Cardiac muscle cell (in vitro differentiated cells and primary cell): ENCODE measurements around the gene CPZ. TPM values are rescaled to one million over a fixed set of nuclear protein-coding genes. Genes with fewer than 3 reads are reported as not detected.

Experiments used
- DNase-seq, 2 donors: peaks; one replicate each; pipeline versions ENCODE4 v3.0.0 to v3.0.0-alpha.2; 2010 to 2017; ENCODE audit warnings: low read depth in 1 of 2, low spot score in 1 of 2
- H3K27ac ChIP-seq: fragments of 200-600 bp; sonication (generic); 2 replicates; pipeline ENCODE4 v1.5.1; 2016
- H3K27me3 ChIP-seq: fragments of 200-600 bp; sonication (generic); 2 replicates; pipeline ENCODE4 v1.6.0; 2016; ENCODE audit warnings: control low read depth
- H3K36me3 ChIP-seq: fragments of 200-600 bp; sonication (generic); 2 replicates; pipeline ENCODE4 v1.5.1; 2016; ENCODE audit warnings: control low read depth
- H3K4me1 ChIP-seq: fragments of 200-600 bp; sonication (generic); 2 replicates; pipeline ENCODE4 v1.8.1; 2017; ENCODE audit warnings: low read depth, mild to moderate bottlenecking, mixed run types
- H3K4me3 ChIP-seq: fragments of 200-600 bp; sonication (generic); 2 replicates; pipeline ENCODE4 v1.5.1; 2016; ENCODE audit warnings: mild to moderate bottlenecking
- H3K9me3 ChIP-seq: fragments of 200-600 bp; sonication (generic); 2 replicates; pipeline ENCODE4 v1.5.1; 2017; ENCODE audit warnings: low read depth, mild to moderate bottlenecking, control low read depth
- polyA plus RNA-seq: library from polyadenylated mRNA; unstranded; fragments of >200 nt; fragmentation: Nextera tagmentation; extraction: Ambion mirVana; gene quantifications from 2 replicates; pipeline ENCODE4 v1.2.1, GENCODE V29; 2016
- total RNA-seq: library from RNA; depleted of rRNA; stranded (reverse); fragments of >200 nt; gene quantifications from 2 replicates; pipeline ENCODE4 v1.2.3, GENCODE V29; 2016
- TF ChIP-seq, protein P1 (sequence below): IDR thresholded peaks from 2 replicates; pipeline ENCODE4 v1.5.1; 2012; ENCODE audit warnings: low read depth, mild to moderate bottlenecking, low read length

The CPZ gene
- total and polyA plus RNA-seq, 2 experiments from 2014 or later, result 4.7 to 12.0 TPM

DNA sequence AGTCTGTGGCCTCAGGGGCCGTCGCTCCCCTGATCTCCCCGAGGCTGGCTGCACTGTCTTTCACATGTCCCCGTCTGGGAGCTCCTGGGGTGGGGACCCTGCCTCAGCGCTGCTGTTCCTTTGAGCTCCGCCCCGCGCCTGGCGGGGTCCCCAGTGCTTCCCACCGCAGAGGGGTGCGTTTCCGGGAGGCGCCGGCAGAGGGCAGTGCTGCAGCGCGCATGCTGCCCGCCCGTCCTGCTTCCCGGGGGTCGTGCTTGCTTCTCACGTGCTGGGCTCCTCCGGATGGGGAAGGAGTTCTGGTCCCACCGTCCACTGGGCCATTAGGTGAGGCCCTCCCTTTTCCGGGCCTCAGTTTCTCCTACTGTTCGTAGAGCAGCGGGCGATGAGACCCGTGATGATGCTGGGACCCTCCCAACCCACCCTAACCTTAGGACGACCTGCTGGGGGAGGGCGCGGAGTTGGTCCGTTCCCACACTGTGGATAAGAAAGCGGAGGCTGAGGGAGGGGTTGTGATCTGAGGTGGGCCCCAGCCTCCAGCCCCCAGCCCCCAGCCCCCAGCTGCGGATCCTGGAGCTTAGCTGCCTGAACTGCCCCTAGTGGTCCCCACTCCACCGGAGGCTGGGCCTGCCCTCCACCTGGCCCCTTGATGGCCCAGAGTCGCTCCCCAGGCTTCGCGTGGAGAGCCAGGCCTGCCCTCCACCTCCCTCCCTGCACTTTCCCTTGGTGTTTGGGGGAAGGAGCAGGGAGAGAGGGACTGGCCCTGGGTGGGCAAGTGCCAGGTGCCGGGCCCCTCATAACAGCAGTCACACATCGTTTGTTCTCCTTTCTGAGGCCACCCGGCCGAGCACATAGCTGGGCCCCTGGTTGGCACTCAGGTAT is 15.3 kb downstream of the CPZ start:
- no peaks in the 10 kb centered on the region for H3K9me3 ChIP-seq
- no peak overlapping the region for H3K27ac ChIP-seq
- no peaks in the 10 kb centered on the region for H3K36me3 ChIP-seq
- H3K4me1 ChIP-seq, result no peaks in the 10 kb centered on the region
- TF ChIP-seq, protein P1, sequence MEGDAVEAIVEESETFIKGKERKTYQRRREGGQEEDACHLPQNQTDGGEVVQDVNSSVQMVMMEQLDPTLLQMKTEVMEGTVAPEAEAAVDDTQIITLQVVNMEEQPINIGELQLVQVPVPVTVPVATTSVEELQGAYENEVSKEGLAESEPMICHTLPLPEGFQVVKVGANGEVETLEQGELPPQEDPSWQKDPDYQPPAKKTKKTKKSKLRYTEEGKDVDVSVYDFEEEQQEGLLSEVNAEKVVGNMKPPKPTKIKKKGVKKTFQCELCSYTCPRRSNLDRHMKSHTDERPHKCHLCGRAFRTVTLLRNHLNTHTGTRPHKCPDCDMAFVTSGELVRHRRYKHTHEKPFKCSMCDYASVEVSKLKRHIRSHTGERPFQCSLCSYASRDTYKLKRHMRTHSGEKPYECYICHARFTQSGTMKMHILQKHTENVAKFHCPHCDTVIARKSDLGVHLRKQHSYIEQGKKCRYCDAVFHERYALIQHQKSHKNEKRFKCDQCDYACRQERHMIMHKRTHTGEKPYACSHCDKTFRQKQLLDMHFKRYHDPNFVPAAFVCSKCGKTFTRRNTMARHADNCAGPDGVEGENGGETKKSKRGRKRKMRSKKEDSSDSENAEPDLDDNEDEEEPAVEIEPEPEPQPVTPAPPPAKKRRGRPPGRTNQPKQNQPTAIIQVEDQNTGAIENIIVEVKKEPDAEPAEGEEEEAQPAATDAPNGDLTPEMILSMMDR, result peak; percentile 92
- DNase-seq, result peak; percentile 22 to 63
- H3K4me3 ChIP-seq, result no peak overlapping the region
- no peaks in the 10 kb centered on the region for H3K27me3 ChIP-seq

DNA sequence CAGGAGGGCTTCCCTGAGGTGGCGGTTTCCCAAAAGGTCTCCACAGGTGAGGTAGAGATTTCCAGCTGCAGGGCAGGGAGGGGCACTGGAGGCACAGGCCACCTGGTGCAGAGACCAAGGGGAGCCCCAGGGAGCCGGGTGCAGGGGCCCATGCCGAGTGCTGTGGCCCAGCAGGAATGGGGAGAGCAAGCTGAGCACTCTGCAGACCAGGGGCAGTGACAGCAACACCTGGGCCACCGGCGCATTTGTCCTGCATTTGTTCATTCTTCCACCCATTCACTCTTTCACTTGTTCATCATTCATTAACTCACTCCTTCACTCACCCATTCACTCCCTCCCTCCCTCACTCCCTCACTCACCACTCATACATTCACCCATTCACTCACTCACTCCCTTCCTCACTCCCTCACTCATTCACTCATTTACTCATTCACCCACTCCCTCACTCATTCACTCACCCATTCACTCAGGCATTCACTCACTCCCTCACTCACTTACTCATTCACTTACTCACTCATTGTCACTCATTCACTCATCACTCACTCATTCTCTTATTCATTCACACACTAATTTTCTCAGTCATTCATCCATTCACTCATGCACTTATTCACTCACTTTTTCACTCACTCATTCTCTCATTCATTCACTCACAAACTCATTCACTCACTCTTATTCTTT is 16.3 kb downstream of the CPZ start:
- no peaks in the 10 kb centered on the region for H3K36me3 ChIP-seq

DNA sequence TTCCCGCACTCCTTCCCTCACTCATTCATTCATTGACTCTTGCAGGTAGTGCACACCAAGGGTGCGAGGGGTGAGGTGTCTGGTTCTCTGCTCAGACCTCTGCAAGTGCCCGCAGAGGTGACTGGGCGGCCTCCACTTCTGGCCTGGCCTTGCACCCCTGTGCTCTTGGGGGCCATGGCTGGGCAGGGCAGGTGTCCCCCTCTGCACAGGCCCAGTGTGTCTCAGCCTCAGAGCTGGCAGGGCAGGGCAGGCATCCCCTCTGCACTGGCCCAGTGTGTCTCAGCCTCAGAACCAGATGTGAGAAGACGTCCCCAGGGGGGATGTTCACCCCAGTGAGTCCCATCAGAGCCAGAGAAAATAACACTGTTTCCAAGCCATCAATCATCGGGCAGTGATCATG is 16.8 kb downstream of the CPZ start:
- Histone ChIP-seq H3K4me3 (no peak overlapping the region), H3K9me3 (no peaks in the 10 kb centered on the region), H3K27me3 (no peaks in the 10 kb centered on the region), H3K36me3 (no peaks in the 10 kb centered on the region), H3K4me1 (no peaks in the 10 kb centered on the region), H3K27ac (no peak overlapping the region)
- DNase-seq, result no peak
- TF ChIP-seq, protein P1, result no peak

More for the DNA sequence above, 16.3 kb downstream of the CPZ start:
- no peak overlapping the region for H3K4me3 ChIP-seq
- no peaks in the 10 kb centered on the region for H3K27me3 ChIP-seq
- DNase-seq, result no peak
- no peak overlapping the region for H3K27ac ChIP-seq
- TF ChIP-seq, protein P1, result no peak
- no peaks in the 10 kb centered on the region for H3K4me1 ChIP-seq
- H3K9me3 ChIP-seq, result no peaks in the 10 kb centered on the region

DNA sequence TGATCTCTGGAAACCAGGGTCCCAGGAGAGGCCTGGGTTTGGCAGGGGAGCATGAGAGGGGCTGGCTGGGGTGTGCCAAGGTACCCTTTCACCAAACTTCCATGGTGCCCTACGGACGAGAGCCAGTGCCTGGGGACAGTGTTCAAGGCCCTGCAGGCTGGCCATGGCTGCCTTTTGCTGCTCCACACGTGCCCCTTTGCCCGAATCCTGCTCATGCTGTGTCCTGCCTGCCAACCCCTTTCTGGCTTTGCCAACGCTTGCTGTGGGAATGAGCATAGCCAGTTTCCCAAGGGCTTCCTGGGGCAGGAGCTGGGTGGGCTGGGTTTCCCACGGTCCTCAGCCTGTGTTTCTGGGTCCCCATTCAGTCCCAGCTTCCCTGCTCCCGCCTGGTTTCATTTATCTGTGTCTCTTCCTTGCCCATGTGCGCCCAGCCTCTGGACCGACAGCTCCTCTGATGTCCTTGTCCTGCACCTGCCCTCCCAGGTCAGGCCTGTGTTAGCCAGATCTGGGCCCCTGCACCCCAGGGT is 17.3 kb downstream of the CPZ start:
- Histone ChIP-seq H3K36me3 (no peaks in the 10 kb centered on the region), H3K27ac (no peak overlapping the region), H3K4me3 (no peak overlapping the region), H3K9me3 (no peaks in the 10 kb centered on the region), H3K27me3 (no peaks in the 10 kb centered on the region), H3K4me1 (no peaks in the 10 kb centered on the region)
- DNase-seq, result no peak
- TF ChIP-seq, protein P1, result no peak

DNA sequence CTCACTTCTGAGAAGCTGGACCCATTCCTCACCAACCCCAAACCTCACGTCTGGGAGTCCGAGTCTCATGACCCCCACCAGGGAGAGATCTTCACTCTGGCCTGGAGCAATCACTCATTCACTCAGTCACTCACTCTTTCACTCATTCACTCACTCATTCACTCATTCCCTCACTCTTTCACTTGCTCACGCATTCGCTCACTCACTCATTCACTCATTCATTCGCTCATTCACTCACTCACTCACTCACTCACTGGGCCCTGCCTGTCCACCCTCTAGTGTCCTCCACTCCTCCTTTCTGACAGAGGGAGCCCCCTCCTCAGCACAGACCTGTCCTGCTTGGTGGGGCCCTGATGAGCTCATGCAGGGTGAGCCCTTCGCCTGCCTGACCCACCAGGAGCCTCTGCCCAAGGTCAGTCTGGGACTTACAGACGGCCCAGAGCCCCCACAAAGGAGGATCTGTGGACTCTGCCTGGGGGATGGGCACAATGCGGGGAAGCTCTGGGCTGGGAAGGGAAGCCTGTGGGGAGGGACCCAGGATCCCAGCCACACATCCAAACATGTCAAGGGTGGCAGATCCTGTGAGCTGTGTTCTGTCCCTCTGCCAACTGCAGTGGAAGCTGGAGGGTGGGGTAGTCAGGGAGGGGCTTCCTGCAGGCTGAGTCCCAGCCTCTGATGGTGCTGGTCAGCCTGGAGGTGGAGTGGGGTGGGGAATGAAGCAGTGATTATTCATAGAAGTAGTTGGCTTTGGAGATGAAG is 18.5 kb downstream of the CPZ start:
- H3K4me3 ChIP-seq, result no peak overlapping the region
- H3K4me1 ChIP-seq, result no peaks in the 10 kb centered on the region
- H3K9me3 ChIP-seq, result no peaks in the 10 kb centered on the region
- H3K27ac ChIP-seq, result no peak overlapping the region
- TF ChIP-seq, protein P1, result no peak
- H3K27me3 ChIP-seq, result no peaks in the 10 kb centered on the region
- H3K36me3 ChIP-seq, result no peaks in the 10 kb centered on the region
- DNase-seq, result no peak
